ENCODE results near the gene C2orf49. TPM values are rescaled to one million over a fixed set of nuclear protein-coding genes. Genes with fewer than 3 reads are reported as not detected.

Gene C2orf49
- total RNA-seq, 4 donors from 2014 or later: 6.8 to 83.3 (median 18.0) TPM

- TF ChIP-seq POLR2A (IDR thresholded peaks at IDR 0.05): no peak
- TF ChIP-seq, protein P1, sequence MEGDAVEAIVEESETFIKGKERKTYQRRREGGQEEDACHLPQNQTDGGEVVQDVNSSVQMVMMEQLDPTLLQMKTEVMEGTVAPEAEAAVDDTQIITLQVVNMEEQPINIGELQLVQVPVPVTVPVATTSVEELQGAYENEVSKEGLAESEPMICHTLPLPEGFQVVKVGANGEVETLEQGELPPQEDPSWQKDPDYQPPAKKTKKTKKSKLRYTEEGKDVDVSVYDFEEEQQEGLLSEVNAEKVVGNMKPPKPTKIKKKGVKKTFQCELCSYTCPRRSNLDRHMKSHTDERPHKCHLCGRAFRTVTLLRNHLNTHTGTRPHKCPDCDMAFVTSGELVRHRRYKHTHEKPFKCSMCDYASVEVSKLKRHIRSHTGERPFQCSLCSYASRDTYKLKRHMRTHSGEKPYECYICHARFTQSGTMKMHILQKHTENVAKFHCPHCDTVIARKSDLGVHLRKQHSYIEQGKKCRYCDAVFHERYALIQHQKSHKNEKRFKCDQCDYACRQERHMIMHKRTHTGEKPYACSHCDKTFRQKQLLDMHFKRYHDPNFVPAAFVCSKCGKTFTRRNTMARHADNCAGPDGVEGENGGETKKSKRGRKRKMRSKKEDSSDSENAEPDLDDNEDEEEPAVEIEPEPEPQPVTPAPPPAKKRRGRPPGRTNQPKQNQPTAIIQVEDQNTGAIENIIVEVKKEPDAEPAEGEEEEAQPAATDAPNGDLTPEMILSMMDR (IDR thresholded peaks at IDR 0.05): no peak
- no peak overlapping the region for H3K4me3 ChIP-seq
- no peak overlapping the region for H3K27ac ChIP-seq
- no peak for DNase-seq
- peaks cover 0 to 4% (median 0%) of the 10 kb centered on the region in 4 donors for H3K4me1 ChIP-seq
- no peaks in the 10 kb centered on the region for H3K27me3 ChIP-seq
- no peaks in the 10 kb centered on the region for H3K9me3 ChIP-seq
- peaks cover 0 to 91% (median 0%) of the 10 kb centered on the region in 3 donors for H3K36me3 ChIP-seq
These were observed 25.7 kb downstream of the C2orf49 start for GRCh38 chr2:105362862-105363591.

DNA sequence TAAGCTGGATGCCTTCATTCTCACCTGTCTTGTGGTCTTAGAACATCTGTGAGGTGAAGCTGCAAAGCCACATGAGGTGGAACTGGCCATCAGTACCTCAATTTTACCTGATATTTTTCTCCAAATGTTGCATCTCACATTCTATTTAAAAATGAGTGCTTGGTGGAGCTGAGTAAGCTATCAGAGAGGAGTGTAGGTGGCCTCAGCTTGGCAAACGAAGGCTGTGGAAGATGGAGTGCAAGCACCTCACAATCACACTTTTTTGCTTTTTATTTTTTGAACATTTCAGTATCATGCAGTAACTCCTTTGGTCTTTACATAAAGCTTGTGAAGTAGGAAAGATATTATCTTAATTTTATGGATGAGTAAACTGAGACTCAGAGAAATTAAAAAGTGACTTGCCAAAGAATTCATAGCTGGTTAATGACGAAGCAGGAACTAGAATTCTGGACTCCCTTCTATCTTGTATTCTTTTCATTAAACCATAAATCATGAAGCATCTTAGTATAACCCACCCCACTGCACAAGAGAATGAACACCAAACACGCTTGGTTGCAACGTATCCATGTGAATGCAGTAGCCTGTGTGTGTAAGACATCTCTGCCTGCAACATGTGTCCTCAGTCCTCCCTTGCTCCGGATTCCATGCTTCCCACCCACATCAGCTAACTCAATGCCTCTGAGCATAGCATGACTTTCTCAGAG, 27.2 kb downstream of the C2orf49 start:
- H3K9me3 ChIP-seq: no peaks in the 10 kb centered on the region
- H3K4me1 ChIP-seq: peaks cover 0 to 14% (median 0%) of the 10 kb centered on the region in 4 donors
- no peaks in the 10 kb centered on the region for H3K27me3 ChIP-seq
- H3K4me3 ChIP-seq: no peak overlapping the region
- DNase-seq: no peak
- no peak overlapping the region for H3K27ac ChIP-seq
- TF ChIP-seq, protein P1 (IDR thresholded peaks at IDR 0.05): no peak
- TF ChIP-seq POLR2A (IDR thresholded peaks at IDR 0.05): no peak
- H3K36me3 ChIP-seq: peaks cover 0 to 81% (median 0%) of the 10 kb centered on the region in 3 donors

- Histone ChIP-seq H3K4me1 (peaks cover 0 to 20% (median 0%) of the 10 kb centered on the region in 4 donors), H3K27ac (no peak overlapping the region), H3K36me3 (peaks cover 0 to 82% (median 0%) of the 10 kb centered on the region in 3 donors), H3K9me3 (no peaks in the 10 kb centered on the region), H3K27me3 (no peaks in the 10 kb centered on the region), H3K4me3 (no peak overlapping the region)
- TF ChIP-seq, protein P1 (IDR thresholded peaks at IDR 0.05): no peak
- TF ChIP-seq POLR2A (IDR thresholded peaks at IDR 0.05): no peak
- DNase-seq: no peak
These were observed 27.9 kb downstream of the C2orf49 start for GRCh38 chr2:105365206-105365605.

GRCh38 chr2:105368759-105369408, 31.5 kb downstream of the C2orf49 start:
- no peaks in the 10 kb centered on the region for H3K27me3 ChIP-seq
- DNase-seq: no peak
- no peak overlapping the region for H3K27ac ChIP-seq
- H3K36me3 ChIP-seq: peaks cover 0 to 74% (median 0%) of the 10 kb centered on the region in 3 donors
- no peak for TF ChIP-seq POLR2A (IDR thresholded peaks at IDR 0.05)
- TF ChIP-seq, protein P1 (IDR thresholded peaks at IDR 0.05): no peak
- H3K4me1 ChIP-seq: peaks cover 0 to 29% (median 0%) of the 10 kb centered on the region in 4 donors
- no peaks in the 10 kb centered on the region for H3K9me3 ChIP-seq
- H3K4me3 ChIP-seq: no peak overlapping the region

DNA sequence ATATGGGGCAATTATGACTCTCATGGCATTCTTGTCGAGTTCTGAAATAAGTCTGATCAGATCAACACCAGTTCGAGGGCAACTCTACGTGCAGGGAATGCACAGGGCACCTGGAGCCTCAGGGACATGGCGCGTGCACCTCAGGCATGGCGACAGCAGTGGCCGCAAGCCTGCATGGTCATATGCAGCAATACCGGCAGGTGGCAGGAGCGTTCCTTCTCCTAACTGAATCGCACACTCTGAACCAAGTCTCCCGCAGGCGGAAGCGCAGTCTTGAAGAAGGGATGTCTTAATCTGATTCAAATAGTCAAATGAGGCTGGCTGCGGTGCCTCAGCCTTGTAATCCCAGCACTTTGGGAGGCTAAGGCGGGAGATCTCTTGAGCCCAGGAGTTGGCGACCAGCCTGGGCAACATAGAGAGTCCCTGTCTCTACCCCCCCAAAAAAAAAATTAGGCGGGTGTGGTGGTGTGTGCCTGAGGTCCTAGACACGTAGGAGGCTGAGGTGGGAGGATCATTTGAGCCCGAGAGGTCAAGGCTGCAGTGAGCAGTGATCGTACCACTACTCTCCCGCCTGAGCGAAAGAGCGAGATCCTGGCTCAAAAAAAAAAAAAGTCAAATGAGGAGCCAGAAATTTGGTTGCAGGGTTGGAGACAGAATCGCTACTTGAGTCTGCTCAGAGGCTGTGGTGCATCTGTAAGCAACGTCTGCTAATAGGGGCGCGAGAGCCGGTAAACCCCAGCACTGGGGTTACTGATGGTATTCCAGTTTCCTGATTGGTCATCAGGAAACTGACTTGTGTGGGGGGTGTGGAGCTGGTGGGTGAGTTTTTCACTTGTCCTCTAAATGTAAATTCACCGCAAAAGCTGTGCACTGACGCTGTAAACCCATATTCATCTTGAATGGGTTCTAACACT, 32.7 kb downstream of the C2orf49 start:
- Histone ChIP-seq H3K27ac (peak overlapping the region in 2 of 4 donors; percentile 10 to 44), H3K27me3 (no peaks in the 10 kb centered on the region), H3K4me3 (no peak overlapping the region), H3K36me3 (peaks cover 0 to 62% (median 0%) of the 10 kb centered on the region in 3 donors), H3K4me1 (peaks cover 0 to 37% (median 0%) of the 10 kb centered on the region in 4 donors), H3K9me3 (no peaks in the 10 kb centered on the region)
- no peak for TF ChIP-seq POLR2A (IDR thresholded peaks at IDR 0.05)
- TF ChIP-seq, protein P1 (IDR thresholded peaks at IDR 0.05): peak; percentile 80 to 98 (median 94)
- peak; percentile 83 to 95 (median 92) for DNase-seq
